GM18861 (cell line): ENCODE data around the gene HPSE.
"Not testable (repeated sequence)": the region's sequence is repeated elsewhere in the genome, so short reads cannot be mapped to it uniquely, and the experiment has no call there.

Experiments
- ATAC-seq: cut with Tn5 transposase; IDR thresholded peaks from one replicate; pipeline ENCODE4 v1.9.1; 2021; ENCODE audit not compliant: unreplicated experiment

Gene HPSE

GRCh38 chr4:83284193-83285054 lies 50.2 kb downstream of the HPSE start, which contains the start of gene COQ2:
Gene COQ2 (minus strand): TSS chr4:83284798. CDS start chr4:83284764, 34 bp downstream.
- ATAC-seq = peak; percentile 66

- ATAC-seq = no peak
Observed at GRCh38 chr4:83283181-83283580, 51.5 kb downstream of the HPSE start.

DNA sequence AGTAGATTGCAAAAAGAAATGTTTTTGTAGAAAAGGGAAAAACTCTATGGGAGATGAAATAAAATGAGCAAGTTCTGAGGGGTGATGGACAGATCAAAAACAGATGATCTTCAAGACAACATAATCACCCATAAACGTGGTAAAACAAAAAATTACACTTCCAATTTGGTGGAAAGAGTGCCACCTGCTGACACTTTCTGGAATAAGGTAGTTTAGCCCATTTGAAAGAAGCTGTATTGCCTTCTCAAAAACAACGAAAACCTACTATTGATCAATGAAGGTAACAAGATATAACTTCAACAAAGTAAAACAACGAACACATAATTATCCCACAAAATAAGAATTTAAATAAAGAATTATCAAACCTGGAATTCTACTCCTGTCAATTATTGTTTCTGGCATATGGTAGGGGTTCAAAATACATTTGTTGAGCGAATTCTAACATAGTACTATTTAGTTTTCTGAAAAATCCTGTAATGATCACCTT lies 52.6 kb downstream of the HPSE start:
- ATAC-seq = no peak

- ATAC-seq = no peak
Observed at GRCh38 chr4:83281307-83281706, 53.3 kb downstream of the HPSE start.

DNA sequence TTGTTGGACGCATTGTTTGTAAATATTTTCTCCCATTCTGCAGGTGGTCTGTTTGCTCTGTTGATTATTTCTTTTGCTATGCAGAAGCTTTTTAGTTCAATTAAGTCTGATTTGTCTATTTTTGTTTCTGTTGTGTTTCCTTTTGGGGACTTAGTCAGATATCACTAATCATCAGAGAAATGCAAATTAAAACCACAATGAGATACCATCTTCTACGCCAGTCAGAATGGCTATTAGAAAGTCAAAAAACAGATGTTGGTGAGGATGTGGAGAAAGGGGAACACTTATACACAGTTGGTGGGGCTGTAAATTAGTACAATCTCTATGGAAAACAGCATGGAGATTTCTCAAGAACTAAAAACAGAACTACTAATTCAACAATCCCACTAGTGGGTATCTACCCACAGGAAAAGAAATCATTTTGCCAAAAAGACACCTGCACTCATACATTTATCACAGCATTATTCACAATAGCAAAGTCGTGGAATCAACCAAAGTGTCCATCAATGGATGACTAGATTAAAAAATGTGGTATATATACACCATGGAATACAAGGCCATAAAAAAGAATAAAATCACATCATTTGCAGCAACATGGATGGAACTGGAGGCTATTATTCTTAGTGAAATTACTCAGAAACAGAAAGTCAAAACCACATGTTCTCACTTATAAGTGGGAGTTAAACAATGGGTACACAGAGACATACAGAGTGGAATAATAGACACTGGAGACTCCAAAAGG lies 58.2 kb downstream of the HPSE start:
- peak; percentile 69 for ATAC-seq

- ATAC-seq = not testable (repeated sequence)
Observed at GRCh38 chr4:83273926-83274325, 60.7 kb downstream of the HPSE start.

GRCh38 chr4:83272900-83273299 lies 61.7 kb downstream of the HPSE start:
- peak; percentile 82 for ATAC-seq

- no peak for ATAC-seq
Observed at GRCh38 chr4:83269256-83269655, 65.4 kb downstream of the HPSE start.

- no peak for ATAC-seq
Observed at GRCh38 chr4:83268491-83268890, 66.2 kb downstream of the HPSE start.

GRCh38 chr4:83267830-83268475 lies 66.7 kb downstream of the HPSE start:
- no peak for ATAC-seq

- no peak for ATAC-seq
Observed at GRCh38 chr4:83267121-83267829, 67.4 kb downstream of the HPSE start.

GRCh38 chr4:83266689-83267088 lies 68.0 kb downstream of the HPSE start:
- no peak for ATAC-seq

- ATAC-seq = no peak
Observed at GRCh38 chr4:83263106-83263505, 71.5 kb downstream of the HPSE start.

GRCh38 chr4:83262682-83263081 lies 72.0 kb downstream of the HPSE start:
- no peak for ATAC-seq

- no peak for ATAC-seq
Observed at GRCh38 chr4:83261307-83261706, 73.3 kb downstream of the HPSE start.

DNA sequence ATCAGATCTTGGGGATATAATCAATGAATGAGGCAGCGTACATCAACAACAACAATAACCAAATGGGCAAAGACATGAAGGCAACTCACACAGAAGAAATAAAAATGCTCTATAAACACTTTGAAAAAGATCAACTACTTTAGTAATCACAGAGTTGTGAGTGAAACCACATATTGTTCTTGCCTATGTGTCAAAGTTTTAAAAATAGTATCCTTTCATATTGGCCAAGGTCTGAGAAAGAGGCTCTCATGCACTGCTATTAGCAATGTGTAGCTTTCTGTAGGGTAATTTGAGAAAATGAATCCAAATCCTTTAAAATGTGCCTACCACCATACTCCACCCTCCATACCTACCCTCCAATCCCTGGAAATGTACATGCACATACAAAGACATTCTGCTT lies 75.1 kb downstream of the HPSE start:
- no peak for ATAC-seq

GRCh38 chr4:83258461-83258860 lies 76.2 kb downstream of the HPSE start:
- ATAC-seq = no peak

GRCh38 chr4:83257811-83258210 lies 76.8 kb downstream of the HPSE start:
- ATAC-seq = no peak

- no peak for ATAC-seq
Observed at GRCh38 chr4:83255584-83255983, 79.1 kb downstream of the HPSE start.

DNA sequence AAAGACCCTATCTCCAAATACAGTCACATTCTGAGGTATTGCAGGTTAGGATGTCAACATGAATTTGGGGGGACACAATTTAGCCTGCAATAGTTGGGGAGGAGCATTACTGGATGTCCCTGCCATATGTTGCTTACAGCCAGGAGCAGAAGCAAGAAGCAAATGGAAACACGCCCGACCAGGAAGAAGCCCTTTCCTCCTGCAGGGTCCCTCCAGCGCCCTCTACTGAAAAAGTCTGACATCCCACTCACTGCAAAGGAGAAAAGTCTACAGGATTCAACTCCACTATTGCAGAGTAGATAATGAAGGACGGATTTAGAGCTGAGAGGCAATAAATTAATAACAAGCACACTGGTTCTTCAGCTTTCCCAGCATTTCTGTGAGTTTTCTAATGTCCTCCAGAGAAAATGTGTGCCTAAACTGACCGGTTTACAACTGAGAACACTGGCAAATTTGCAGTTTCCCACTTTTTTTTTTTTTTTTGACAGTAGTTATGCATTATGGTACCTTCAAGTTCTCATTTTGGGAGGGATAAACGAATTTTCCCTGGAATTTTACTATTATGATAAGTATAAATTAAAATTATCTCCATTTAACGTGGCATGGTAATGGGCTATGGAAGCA lies 81.8 kb downstream of the HPSE start:
- no peak for ATAC-seq
